Measurements from ENCODE around the gene FBXL19. TPM values are rescaled to one million over a fixed set of nuclear protein-coding genes. Genes with fewer than 3 reads are reported as not detected.

FBXL19 gene
- total and polyA plus RNA-seq, 2 donors (not counting 1 experiment from before 2014, with no cell fraction given) = 3.1 to 14.5 TPM

DNA sequence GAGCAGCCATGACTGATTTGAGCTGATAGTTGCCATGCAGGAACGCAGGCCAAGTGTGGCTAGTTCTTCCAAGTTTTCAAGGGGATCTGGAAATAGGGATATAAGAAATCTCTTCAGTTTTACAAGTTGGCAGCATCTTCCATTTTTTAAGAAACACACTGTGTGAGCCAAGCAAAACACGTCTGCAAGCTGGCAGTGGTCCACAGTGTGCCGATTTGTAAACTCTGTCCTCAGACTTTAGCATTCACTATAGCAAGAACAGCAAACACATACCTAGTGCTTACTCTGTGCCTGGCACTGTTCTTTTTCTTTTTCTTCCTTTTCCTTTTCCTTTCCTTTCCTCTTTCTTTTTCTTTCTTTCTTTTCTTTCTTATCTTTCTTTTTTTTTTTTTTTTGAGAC, 28.4 kb downstream of the FBXL19 start:
- Histone ChIP-seq H3K9ac (ENCODE audit: insufficient read depth, low read length) (no peak overlapping the region), H3K4me2 (ENCODE audit: extremely low read depth, insufficient read depth, low read length) (no peak overlapping the region), H3K9me3 (ENCODE audit: control insufficient read depth, insufficient read depth, low read depth, low read length) (no peaks in the 10 kb centered on the region), H3K4me3 (replicated peaks in 1 of 4; ENCODE audit: control extremely low read depth in 1 of 4, insufficient read depth in 1 of 4, low read depth in 3 of 4, low read length in 4 of 4) (no peak overlapping the region), H3K36me3 (ENCODE audit: control insufficient read depth, insufficient read depth, low read length) (peaks cover 11% of the 10 kb centered on the region), H3K27ac (ENCODE audit: insufficient read depth, low read length) (no peak overlapping the region), H2AFZ (ENCODE audit: low read length) (no peak overlapping the region), H3K27me3 (ENCODE audit: control insufficient read depth, insufficient read depth, low read length) (no peaks in the 10 kb centered on the region), H3K4me1 (ENCODE audit: control insufficient read depth, extremely low read depth, insufficient read depth, low read length) (peaks cover 24% of the 10 kb centered on the region), H3K79me2 (ENCODE audit: control insufficient read depth, insufficient read depth, low read length) (peaks cover 8% of the 10 kb centered on the region), H4K20me1 (ENCODE audit: control insufficient read depth, extremely low read depth, insufficient read depth, low read length) (no peaks in the 10 kb centered on the region)
- DNase-seq (ENCODE audit: low read depth in 2 of 2) = peak; percentile 56 to 91
- TF ChIP-seq EZH2 (IDR thresholded peaks at IDR 0.05; ENCODE audit: low read length, missing control alignments) = no peak
- TF ChIP-seq, protein P1, sequence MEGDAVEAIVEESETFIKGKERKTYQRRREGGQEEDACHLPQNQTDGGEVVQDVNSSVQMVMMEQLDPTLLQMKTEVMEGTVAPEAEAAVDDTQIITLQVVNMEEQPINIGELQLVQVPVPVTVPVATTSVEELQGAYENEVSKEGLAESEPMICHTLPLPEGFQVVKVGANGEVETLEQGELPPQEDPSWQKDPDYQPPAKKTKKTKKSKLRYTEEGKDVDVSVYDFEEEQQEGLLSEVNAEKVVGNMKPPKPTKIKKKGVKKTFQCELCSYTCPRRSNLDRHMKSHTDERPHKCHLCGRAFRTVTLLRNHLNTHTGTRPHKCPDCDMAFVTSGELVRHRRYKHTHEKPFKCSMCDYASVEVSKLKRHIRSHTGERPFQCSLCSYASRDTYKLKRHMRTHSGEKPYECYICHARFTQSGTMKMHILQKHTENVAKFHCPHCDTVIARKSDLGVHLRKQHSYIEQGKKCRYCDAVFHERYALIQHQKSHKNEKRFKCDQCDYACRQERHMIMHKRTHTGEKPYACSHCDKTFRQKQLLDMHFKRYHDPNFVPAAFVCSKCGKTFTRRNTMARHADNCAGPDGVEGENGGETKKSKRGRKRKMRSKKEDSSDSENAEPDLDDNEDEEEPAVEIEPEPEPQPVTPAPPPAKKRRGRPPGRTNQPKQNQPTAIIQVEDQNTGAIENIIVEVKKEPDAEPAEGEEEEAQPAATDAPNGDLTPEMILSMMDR (conservative IDR thresholded peaks at IDR 0.05 in 1 of 2, IDR thresholded peaks at IDR 0.05 in 1 of 2; ENCODE audit: low read depth in 1 of 2, low read length in 2 of 2) = no peak

DNA sequence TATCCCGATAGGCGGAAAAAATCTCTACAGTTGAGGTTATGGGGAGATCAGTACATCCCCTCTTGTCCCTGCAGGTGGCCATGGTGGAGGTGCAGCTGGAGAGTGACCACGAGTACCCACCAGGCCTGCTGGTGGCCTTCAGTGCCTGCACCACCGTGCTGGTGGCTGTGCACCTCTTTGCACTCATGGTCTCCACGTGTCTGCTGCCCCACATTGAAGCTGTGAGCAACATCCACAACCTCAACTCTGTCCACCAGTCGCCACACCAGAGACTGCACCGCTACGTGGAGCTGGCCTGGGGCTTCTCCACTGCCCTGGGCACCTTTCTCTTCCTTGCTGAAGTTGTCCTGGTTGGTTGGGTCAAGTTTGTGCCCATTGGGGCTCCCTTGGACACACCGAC, 29.7 kb downstream of the FBXL19 start:
- Histone ChIP-seq H2AFZ (ENCODE audit: low read length) (no peak overlapping the region), H3K36me3 (ENCODE audit: control insufficient read depth, insufficient read depth, low read length) (peaks cover 7% of the 10 kb centered on the region), H3K4me1 (ENCODE audit: control insufficient read depth, extremely low read depth, insufficient read depth, low read length) (peaks cover 21% of the 10 kb centered on the region), H3K4me2 (ENCODE audit: extremely low read depth, insufficient read depth, low read length) (no peak overlapping the region), H3K9ac (ENCODE audit: insufficient read depth, low read length) (peak overlapping the region; percentile 12), H3K4me3 (replicated peaks in 1 of 4; ENCODE audit: control extremely low read depth in 1 of 4, insufficient read depth in 1 of 4, low read depth in 3 of 4, low read length in 4 of 4) (no peak overlapping the region), H4K20me1 (ENCODE audit: control insufficient read depth, extremely low read depth, insufficient read depth, low read length) (no peaks in the 10 kb centered on the region), H3K79me2 (ENCODE audit: control insufficient read depth, insufficient read depth, low read length) (peaks cover 8% of the 10 kb centered on the region), H3K9me3 (ENCODE audit: control insufficient read depth, insufficient read depth, low read depth, low read length) (no peaks in the 10 kb centered on the region), H3K27ac (ENCODE audit: insufficient read depth, low read length) (no peak overlapping the region), H3K27me3 (ENCODE audit: control insufficient read depth, insufficient read depth, low read length) (no peaks in the 10 kb centered on the region)
- DNase-seq (ENCODE audit: low read depth in 2 of 2) = no peak
- TF ChIP-seq EZH2 (IDR thresholded peaks at IDR 0.05; ENCODE audit: low read length, missing control alignments) = no peak
- TF ChIP-seq, protein P1 (conservative IDR thresholded peaks at IDR 0.05 in 1 of 2, IDR thresholded peaks at IDR 0.05 in 1 of 2; ENCODE audit: low read depth in 1 of 2, low read length in 2 of 2) = no peak

DNA sequence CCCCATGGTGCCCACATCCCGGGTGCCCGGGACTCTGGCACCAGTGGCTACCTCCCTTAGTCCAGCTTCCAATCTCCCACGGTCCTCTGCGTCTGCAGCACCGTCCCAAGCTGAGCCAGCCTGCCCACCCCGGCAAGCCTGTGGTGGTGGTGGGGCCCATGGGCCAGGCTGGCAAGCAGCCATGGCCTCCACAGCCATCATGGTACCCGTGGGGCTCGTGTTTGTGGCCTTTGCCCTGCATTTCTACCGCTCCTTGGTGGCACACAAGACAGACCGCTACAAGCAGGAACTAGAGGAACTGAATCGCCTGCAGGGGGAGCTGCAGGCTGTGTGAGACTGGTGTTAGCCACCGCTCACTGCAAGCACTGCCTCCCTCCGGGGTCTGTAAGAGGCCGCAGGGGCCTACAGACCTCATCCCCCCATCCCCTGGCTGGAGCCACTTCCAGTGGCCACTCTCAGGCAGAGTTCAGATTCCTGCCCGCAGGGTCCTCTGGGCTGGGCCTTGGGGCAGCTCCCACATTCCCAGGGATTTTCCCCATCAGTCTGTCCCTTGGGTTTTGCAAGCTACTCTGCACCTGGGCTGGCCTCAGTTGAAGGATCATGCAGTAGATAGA, 30.2 kb downstream of the FBXL19 start:
- Histone ChIP-seq H3K4me2 (ENCODE audit: extremely low read depth, insufficient read depth, low read length) (no peak overlapping the region), H3K9me3 (ENCODE audit: control insufficient read depth, insufficient read depth, low read depth, low read length) (no peaks in the 10 kb centered on the region), H3K27ac (ENCODE audit: insufficient read depth, low read length) (no peak overlapping the region)

More for the DNA sequence above, 30.2 kb downstream of the FBXL19 start:
- no peak overlapping the region for H3K9ac ChIP-seq (ENCODE audit: insufficient read depth, low read length)
- no peaks in the 10 kb centered on the region for H3K27me3 ChIP-seq (ENCODE audit: control insufficient read depth, insufficient read depth, low read length)
- H3K4me1 ChIP-seq (ENCODE audit: control insufficient read depth, extremely low read depth, insufficient read depth, low read length) = peaks cover 21% of the 10 kb centered on the region
- peaks cover 7% of the 10 kb centered on the region for H3K36me3 ChIP-seq (ENCODE audit: control insufficient read depth, insufficient read depth, low read length)
- peak; percentile 67 for DNase-seq (ENCODE audit: low read depth in 2 of 2)
- H4K20me1 ChIP-seq (ENCODE audit: control insufficient read depth, extremely low read depth, insufficient read depth, low read length) = no peaks in the 10 kb centered on the region
- no peak overlapping the region for H3K4me3 ChIP-seq (replicated peaks in 1 of 4; ENCODE audit: control extremely low read depth in 1 of 4, insufficient read depth in 1 of 4, low read depth in 3 of 4, low read length in 4 of 4)
- no peak for TF ChIP-seq EZH2 (IDR thresholded peaks at IDR 0.05; ENCODE audit: low read length, missing control alignments)
- TF ChIP-seq, protein P1 (conservative IDR thresholded peaks at IDR 0.05 in 1 of 2, IDR thresholded peaks at IDR 0.05 in 1 of 2; ENCODE audit: low read depth in 1 of 2, low read length in 2 of 2) = peak; percentile 62 to 77
- H3K79me2 ChIP-seq (ENCODE audit: control insufficient read depth, insufficient read depth, low read length) = peaks cover 11% of the 10 kb centered on the region
- H2AFZ ChIP-seq (ENCODE audit: low read length) = no peak overlapping the region

Data from fibroblast of lung (primary cell).